ACC112 (cell line): ENCODE data around the gene FAM114A2.

Experiments used
- H2AFZ ChIP-seq: fragments of 200-600 bp; sonication (generic); one replicate; pipeline ENCODE4 v1.6.0; 2017; ENCODE audit warnings: antibody characterized with exemption, low read length; ENCODE audit not compliant: unreplicated experiment
- H3K27ac ChIP-seq: fragments of 200-600 bp; sonication (generic); 2 replicates; pipeline ENCODE4 v1.5.1; 2014; ENCODE audit warnings: low read depth, mild to moderate bottlenecking, antibody characterized with exemption, low read length, moderate library complexity
- H3K27me3 ChIP-seq: fragments of 200-600 bp; sonication (generic); 2 replicates; pipeline ENCODE4 v1.6.1; 2014; ENCODE audit warnings: mild to moderate bottlenecking, antibody characterized with exemption, low read length, moderate library complexity, mixed read lengths; ENCODE audit not compliant: insufficient read depth
- H3K36me3 ChIP-seq: fragments of 200-600 bp; sonication (generic); 2 replicates; pipeline ENCODE4 v1.6.1; 2016; ENCODE audit warnings: mild to moderate bottlenecking, antibody characterized with exemption, low read length, moderate library complexity, mixed read lengths; ENCODE audit not compliant: insufficient read depth
- H3K4me1 ChIP-seq: fragments of 200-600 bp; sonication (generic); one replicate; pipeline ENCODE4 v1.6.1; 2016; ENCODE audit warnings: low read length, mixed read lengths; ENCODE audit not compliant: insufficient read depth, unreplicated experiment, control insufficient read depth
- H3K4me3 ChIP-seq: fragments of 200-600 bp; sonication (generic); 2 replicates; pipeline ENCODE4 v1.5.1; 2014; ENCODE audit warnings: mild to moderate bottlenecking, low read depth, low read length
- H3K79me2 ChIP-seq: fragments of 200-600 bp; sonication (generic); one replicate; pipeline ENCODE4 v1.6.0; 2016; ENCODE audit warnings: low read length; ENCODE audit not compliant: control insufficient read depth, unreplicated experiment, insufficient read depth

The FAM114A2 gene

DNA sequence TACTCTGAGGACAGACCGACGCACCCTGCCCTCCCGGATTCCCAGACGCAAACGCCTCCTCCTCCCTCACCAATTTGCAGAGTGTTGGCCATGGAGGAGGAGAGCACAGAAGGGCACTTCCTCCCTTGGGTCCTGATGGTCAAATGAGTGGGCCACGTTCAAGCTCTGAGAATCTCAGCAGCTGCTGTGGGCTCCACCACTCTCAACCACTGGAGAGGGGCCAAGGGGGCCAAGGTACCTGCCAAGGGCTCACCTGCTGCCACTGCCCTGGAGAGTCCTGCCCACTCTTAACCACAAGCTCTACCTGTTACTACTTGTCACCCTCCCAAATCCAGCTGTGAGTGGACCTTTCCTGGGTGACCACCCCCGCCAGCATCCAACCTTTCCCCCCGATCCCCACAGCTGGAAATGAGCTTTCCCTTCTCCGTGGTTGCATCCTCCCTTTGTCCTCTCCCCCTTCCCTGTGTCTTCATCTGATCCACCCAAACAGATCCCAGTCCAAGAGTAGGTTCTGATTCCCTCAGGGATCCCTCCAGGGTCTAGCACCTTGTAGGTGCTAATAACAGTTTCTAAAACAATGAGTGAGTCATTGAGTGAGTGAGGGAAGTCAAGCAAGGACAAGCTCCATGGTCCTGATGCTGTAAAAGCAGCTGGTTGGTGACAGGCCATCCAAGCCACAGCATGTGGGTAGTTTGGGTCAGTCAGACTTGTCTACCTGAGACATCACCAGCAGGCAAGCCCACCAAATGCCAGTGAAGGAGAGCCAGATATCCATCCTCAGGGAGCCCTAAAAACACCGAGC lies 69.7 kb downstream of the FAM114A2 start:
- peaks cover 14% of the 10 kb centered on the region for H3K27me3 ChIP-seq
- no peaks in the 10 kb centered on the region for H3K4me1 ChIP-seq
- no peaks in the 10 kb centered on the region for H3K79me2 ChIP-seq
- no peak overlapping the region for H3K27ac ChIP-seq
- H3K4me3 ChIP-seq: no peak overlapping the region
- no peaks in the 10 kb centered on the region for H3K36me3 ChIP-seq
- no peak overlapping the region for H2AFZ ChIP-seq

DNA sequence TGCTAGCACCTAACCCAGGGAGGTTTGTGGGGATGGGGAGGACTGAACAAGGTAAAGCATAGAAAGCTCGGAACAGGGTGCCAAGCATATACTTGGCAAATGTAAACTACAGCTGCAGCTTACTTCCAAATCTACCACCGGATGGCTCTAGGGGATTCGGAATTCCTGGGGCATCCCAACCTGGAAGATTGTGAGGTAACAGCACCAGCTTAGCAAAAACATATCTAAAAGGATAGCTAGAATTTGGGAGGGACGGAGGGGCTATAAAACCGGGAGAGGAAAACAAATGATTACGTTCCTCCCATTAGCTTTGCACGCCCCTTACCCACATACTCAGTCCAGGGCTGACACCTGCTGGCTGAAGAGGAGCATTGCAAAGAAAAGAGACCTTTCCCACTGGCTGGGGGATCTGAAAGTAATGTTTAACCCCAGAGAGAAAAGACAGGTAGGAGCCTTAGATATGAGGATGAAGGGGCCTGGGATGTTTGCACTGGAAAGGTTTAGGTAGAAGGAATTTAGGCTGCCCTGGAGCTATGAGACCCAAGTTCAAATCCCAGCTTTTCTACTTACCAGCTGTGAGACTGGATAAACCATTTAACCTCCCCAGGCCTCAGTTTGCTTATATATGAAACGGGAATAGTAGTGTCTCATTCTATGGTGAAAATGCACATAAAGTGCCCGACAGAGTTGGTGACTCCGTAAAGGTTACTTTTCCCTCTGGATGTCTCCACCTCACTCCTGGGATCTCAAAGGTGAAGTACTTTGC lies 73.6 kb downstream of the FAM114A2 start:
- H2AFZ ChIP-seq: peak overlapping the region; percentile 40
- no peaks in the 10 kb centered on the region for H3K4me1 ChIP-seq
- no peaks in the 10 kb centered on the region for H3K36me3 ChIP-seq
- peak overlapping the region; percentile 35; the same call in 1 of the 2 replicates for H3K4me3 ChIP-seq
- no peak overlapping the region for H3K27ac ChIP-seq
- H3K27me3 ChIP-seq: peaks cover 7% of the 10 kb centered on the region; the same call in 1 of the 2 replicates
- no peaks in the 10 kb centered on the region for H3K79me2 ChIP-seq

DNA sequence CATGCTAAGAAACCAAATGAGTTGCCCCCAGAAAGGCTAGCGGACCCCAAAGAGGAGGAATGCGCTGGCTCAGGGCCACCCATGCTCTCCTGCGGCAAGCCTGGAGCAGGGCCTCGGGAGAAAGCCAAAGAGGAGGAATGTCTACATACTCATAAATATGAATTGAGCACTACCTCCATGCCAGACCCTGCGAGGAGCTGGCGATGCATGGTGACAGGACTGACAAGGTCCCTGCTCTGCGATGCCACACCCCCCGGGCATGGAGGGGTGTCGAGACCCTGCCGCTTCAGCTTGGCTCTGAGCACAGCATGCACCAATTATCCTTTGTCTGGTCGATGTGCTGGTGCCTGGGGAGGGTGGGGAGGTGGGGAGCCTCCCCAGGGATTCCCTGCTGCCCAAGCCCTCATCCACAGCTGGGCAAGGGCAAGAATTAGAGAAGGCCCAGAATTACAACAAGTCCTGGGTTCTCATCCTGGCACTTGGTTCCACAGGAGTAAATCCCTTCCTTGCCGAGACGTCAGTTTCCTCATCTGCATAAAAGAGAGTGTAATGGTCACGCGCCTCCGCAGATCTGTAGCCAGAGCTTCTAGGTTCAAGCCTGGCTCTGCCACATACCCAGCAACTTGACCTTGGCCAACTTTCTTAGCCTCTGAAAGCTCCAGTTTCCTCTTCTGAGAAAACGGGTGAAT lies 74.4 kb downstream of the FAM114A2 start:
- Histone ChIP-seq H2AFZ (peak overlapping the region; percentile 40), H3K4me1 (peaks cover under 1% of the 10 kb centered on the region), H3K27me3 (peaks cover 7% of the 10 kb centered on the region; the same call in 1 of the 2 replicates), H3K36me3 (no peaks in the 10 kb centered on the region), H3K79me2 (no peaks in the 10 kb centered on the region), H3K4me3 (no peak overlapping the region), H3K27ac (no peak overlapping the region)

DNA sequence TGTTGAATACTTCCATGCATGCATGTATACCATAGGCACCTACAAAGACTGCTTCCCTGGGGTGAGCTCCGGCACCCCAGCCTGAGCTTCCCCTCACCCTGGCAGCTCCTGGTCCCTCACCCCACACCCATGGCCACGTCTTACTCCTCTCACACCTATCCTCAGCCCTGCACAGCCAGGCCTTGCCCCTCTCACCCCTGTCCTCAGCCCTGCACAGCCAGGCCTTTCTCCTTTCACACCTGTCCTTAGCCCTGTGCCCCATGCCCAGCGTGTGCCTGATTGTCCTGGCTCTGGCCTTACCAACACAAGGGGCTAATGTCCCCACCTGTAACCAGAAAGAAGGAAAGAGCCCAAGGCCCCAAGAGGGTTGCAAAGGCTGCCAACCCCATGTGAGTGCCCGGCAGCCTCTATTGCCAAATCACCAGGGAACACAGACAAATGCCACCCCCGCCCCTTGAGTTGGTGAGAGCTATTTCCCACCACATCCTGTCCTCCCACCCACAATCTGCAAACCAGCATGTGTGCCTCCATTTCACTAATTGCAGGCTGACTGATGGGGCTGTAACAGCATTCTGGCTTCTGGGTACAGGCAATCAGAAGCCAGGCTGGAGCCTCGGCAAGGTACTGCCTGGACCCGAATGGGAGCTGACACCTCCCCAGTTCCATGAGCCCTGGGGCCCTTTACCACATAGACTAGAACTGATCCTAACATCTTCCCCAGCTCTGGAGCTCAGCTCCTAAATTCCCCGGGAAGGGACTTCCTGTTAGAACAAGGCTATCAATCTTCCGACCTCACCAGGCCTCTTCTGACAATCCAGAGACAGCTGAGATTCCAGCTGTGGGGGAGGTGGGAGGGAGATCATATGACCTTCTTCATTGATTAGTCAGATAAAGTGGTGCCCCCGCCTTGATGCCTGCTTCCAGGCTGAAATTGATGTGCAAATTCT lies 78.2 kb downstream of the FAM114A2 start:
- H3K27ac ChIP-seq: no peak overlapping the region
- no peaks in the 10 kb centered on the region for H3K36me3 ChIP-seq
- H3K4me3 ChIP-seq: no peak overlapping the region
- peaks cover 5% of the 10 kb centered on the region for H3K27me3 ChIP-seq
- no peaks in the 10 kb centered on the region for H3K79me2 ChIP-seq
- H2AFZ ChIP-seq: no peak overlapping the region
- peaks cover 3% of the 10 kb centered on the region for H3K4me1 ChIP-seq

DNA sequence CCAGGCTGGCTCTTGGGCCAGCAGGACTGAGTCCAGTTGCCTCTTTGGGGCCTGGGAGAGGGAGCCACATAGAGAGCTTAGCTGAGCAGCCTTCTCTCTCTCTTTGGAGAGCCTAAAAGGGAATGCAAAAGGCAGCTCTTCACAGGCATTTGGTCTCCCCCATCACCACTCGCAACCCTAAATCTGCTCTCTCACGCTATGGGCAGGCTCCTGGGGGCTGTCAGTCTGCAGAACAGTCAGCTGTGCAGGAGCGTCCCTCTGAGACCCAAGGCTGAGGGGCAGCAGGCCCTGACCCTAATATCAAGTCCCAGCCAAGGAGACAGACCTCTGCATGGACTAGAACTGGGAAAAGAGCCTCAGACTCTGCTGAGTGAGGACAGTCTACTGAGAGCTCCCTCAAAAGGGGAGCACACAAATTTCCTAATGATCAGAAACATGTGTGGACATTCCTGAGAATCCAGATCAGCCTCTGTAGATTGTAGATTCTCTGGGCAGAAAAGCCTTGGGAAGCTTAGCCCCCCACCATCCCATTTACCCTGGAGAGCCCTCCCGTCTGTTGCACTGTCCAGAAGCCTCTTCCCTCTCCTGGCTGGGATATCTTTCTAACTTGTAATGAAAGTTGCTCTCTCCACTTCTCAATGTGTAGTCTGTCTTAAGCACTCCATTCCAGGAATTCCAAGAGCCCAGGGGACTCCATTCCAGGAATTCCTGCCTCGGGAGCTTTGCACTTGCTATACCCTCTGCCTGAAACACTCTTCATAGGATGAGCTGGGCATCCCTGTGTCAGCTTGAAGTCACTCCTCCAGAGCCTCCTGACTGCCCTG lies 79.4 kb downstream of the FAM114A2 start:
- Histone ChIP-seq H3K4me3 (no peak overlapping the region), H3K4me1 (peaks cover 3% of the 10 kb centered on the region), H3K27ac (no peak overlapping the region), H3K27me3 (peaks cover 5% of the 10 kb centered on the region), H3K79me2 (no peaks in the 10 kb centered on the region), H2AFZ (no peak overlapping the region), H3K36me3 (no peaks in the 10 kb centered on the region)

DNA sequence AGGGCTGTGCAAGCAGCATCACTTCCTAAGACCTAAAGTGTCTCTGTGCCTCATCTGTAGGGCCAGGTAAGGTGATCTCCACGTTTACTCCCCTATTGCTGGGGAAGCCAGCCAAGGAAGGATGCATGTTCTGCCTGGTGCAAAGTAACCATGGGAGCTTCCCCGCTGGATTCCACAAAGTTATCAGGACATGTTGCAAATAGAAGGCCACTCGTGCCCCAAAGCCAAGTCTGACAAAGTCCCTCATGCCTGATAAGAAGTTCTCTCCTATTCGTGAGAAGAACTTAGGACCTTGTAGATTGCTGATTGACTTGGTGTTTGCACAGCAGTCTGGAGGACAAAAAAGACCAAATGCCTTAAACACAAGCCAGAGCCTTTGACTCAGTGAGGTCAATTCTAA lies 81.5 kb downstream of the FAM114A2 start:
- peaks cover 3% of the 10 kb centered on the region for H3K4me1 ChIP-seq
- H3K27me3 ChIP-seq: peaks cover 5% of the 10 kb centered on the region
- H3K79me2 ChIP-seq: no peaks in the 10 kb centered on the region
- H3K36me3 ChIP-seq: no peaks in the 10 kb centered on the region
- no peak overlapping the region for H3K4me3 ChIP-seq
- H2AFZ ChIP-seq: no peak overlapping the region
- no peak overlapping the region for H3K27ac ChIP-seq

DNA sequence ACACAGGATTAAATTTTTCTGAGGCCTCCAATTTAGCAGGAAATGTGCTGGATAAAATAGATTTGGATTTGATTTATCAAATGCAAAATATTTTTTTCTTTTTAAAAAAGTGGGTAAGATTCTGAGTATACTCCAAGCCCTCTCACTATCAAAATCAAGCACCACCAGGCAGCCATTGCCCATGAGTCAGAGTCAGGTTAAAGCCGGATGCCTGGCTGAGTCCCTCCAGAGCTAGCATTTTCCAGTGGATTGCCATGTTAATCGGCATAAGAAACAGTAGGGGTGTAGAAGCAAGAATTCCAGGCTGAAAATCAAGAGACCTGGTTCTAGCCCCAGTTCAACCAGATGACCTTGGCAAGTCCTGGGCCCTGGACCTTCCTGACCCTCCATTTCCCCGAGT lies 85.3 kb downstream of the FAM114A2 start:
- H3K4me1 ChIP-seq: no peaks in the 10 kb centered on the region
- no peaks in the 10 kb centered on the region; the same call in 1 of the 2 replicates for H3K27me3 ChIP-seq
- no peak overlapping the region for H3K27ac ChIP-seq
- no peaks in the 10 kb centered on the region for H3K36me3 ChIP-seq
- H3K4me3 ChIP-seq: no peak overlapping the region
- H3K79me2 ChIP-seq: no peaks in the 10 kb centered on the region
- no peak overlapping the region for H2AFZ ChIP-seq

DNA sequence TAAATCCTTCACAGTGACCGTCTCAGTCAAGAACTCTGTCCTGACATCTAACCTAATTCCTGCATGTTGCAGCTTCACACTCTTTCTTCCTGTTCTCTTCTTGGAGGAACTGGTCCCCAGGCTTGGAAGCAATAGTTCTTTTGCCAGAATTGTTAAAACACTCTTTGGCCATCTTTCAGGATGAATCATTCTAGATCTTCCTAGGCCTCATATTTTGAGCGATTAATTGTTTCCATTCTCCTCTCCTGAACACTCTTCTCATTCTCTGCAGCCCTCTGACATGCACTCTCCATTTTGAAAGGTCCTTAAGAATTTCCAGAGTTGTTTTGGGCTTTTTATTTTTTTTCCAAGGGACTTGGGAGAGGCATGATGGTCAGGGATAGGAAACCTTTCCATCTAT lies 85.8 kb downstream of the FAM114A2 start:
- H2AFZ ChIP-seq: no peak overlapping the region
- no peaks in the 10 kb centered on the region; the same call in 1 of the 2 replicates for H3K27me3 ChIP-seq
- no peaks in the 10 kb centered on the region for H3K4me1 ChIP-seq
- H3K79me2 ChIP-seq: no peaks in the 10 kb centered on the region
- H3K27ac ChIP-seq: no peak overlapping the region
- no peaks in the 10 kb centered on the region for H3K36me3 ChIP-seq
- no peak overlapping the region for H3K4me3 ChIP-seq

DNA sequence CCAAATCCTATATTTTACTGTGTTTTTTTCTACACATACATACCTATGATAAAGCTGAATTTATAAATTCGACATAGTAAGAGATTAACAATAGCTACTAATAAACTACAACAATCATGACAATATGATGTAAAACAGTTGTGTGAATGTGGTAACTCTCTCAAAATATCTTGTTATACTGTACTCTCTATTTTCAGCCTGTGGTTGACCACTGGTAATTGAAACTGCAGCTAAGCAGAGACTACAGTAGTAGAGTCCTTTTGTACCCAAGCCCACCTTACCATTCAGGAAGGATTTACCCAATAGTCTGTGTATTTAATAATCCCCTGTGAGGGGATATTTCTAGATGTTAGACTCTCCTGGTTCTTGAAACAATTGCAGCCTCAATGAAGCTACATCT lies 86.7 kb downstream of the FAM114A2 start:
- Histone ChIP-seq H3K79me2 (no peaks in the 10 kb centered on the region), H2AFZ (no peak overlapping the region), H3K4me1 (no peaks in the 10 kb centered on the region), H3K27ac (no peak overlapping the region), H3K4me3 (no peak overlapping the region), H3K27me3 (no peaks in the 10 kb centered on the region), H3K36me3 (no peaks in the 10 kb centered on the region)
